ENCODE results near the gene NIN.
A peak's percentile ranks its signal among the peaks of the same experiment; 100 is the strongest.
"Not testable (repeated sequence)": the region's sequence is repeated elsewhere in the genome, so short reads cannot be mapped to it uniquely, and the experiment has no call there.

NIN gene

GRCh38 chr14:50705026-50705593, 125.9 kb downstream of the NIN start:
- no peak for DNase-seq

- no peak for DNase-seq
These were observed 126.4 kb downstream of the NIN start for GRCh38 chr14:50704454-50705010.

- no peak for DNase-seq
These were observed 133.2 kb downstream of the NIN start for GRCh38 chr14:50697659-50698290.

- DNase-seq: not testable (repeated sequence)
These were observed 136.7 kb downstream of the NIN start for GRCh38 chr14:50694260-50694659.

GRCh38 chr14:50688875-50689274, 142.1 kb downstream of the NIN start:
- no peak for DNase-seq

GRCh38 chr14:50679674-50680073, 151.3 kb downstream of the NIN start:
- DNase-seq: peak; percentile 81

- no peak for DNase-seq
These were observed 152.8 kb downstream of the NIN start for GRCh38 chr14:50678163-50678562.

GRCh38 chr14:50677527-50678063, 153.4 kb downstream of the NIN start:
- no peak for DNase-seq

GRCh38 chr14:50676814-50677516, 154.0 kb downstream of the NIN start:
- no peak for DNase-seq

GRCh38 chr14:50675597-50675996, 155.4 kb downstream of the NIN start:
- no peak for DNase-seq

GRCh38 chr14:50670866-50671256, 160.1 kb downstream of the NIN start:
- no peak for DNase-seq

- DNase-seq: no peak
These were observed 160.6 kb downstream of the NIN start for GRCh38 chr14:50670196-50670865.

Measured in NCI-H526 treated with DMSO at 0.1 percent for 48 hours (cell line).